ENCODE measurements around the gene ARHGEF10L.

Gene ARHGEF10L

DNA sequence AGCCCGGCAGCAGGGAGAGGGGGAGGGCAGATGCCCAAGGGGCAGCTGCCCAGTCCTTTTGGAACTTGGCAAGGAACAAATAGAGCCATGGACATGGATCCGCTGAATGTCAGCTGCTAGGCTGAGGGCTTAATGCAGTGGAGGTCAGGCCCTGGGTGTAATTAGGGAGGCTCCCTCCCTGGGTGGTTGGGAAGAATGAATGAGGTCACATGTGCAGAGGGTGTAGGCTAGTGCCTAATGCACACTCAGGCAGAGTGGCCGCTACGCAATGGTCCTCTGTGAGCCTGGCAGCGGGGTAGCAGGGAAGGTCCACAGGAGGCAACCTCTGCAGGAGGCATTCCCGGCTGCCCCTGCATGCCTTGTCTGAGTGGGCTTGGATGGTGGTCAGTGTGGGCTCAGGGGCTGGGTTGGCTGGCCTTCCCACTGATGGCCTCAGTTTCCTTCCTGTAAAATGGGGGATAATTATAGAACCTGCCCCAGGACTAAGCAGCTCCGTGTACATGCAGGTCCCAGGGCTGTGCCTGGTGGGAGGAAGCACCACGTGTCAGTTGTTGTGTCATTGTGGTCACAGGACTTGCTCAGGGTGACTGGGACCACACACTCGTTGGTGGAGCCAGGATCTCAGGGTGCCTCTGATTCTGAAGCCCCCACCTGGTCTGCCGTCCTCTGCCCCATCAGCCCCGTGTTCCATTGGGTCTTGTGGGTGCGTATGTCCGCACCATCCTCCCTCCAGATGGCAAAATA, 134.0 kb downstream of the ARHGEF10L start:
- no peak for DNase-seq (ENCODE audit: low read depth in 2 of 2)

GRCh38 chr1:17674726-17675500, 135.4 kb downstream of the ARHGEF10L start:
- DNase-seq (ENCODE audit: low read depth in 2 of 2) = no peak

DNA sequence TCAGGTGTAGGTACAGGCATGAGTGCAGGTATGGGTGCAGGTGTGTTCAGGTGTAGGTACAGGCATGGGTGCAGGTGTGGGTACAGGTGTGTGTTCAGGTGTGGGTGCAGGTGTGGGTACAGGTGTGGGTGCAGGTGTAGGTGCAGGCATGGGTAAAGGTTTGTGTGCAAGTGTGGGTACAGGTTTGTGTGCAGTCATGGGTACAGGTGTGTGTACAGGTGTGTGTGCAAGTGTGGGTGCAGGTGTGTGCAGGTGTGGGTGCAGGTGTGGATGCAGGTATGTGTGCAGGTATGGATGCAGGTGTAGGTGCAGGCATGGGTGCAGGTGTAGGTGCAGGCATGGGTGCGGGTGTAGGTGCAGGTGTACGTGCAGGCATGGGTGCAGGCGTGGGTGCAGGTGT, 136.2 kb downstream of the ARHGEF10L start:
- no peak for DNase-seq (ENCODE audit: low read depth in 2 of 2)

- no peak for DNase-seq (ENCODE audit: low read depth in 2 of 2)
Measured at GRCh38 chr1:17676387-17677060, 137.0 kb downstream of the ARHGEF10L start.

GRCh38 chr1:17678011-17678410, 138.5 kb downstream of the ARHGEF10L start:
- DNase-seq (ENCODE audit: low read depth in 2 of 2) = no peak

- no peak for DNase-seq (ENCODE audit: low read depth in 2 of 2)
Measured at GRCh38 chr1:17679856-17680255, 140.4 kb downstream of the ARHGEF10L start.

- no peak for DNase-seq (ENCODE audit: low read depth in 2 of 2)
Measured at GRCh38 chr1:17680308-17680707, 140.8 kb downstream of the ARHGEF10L start.

- DNase-seq (ENCODE audit: low read depth in 2 of 2) = no peak
Measured at GRCh38 chr1:17682400-17682799, 142.9 kb downstream of the ARHGEF10L start.

DNA sequence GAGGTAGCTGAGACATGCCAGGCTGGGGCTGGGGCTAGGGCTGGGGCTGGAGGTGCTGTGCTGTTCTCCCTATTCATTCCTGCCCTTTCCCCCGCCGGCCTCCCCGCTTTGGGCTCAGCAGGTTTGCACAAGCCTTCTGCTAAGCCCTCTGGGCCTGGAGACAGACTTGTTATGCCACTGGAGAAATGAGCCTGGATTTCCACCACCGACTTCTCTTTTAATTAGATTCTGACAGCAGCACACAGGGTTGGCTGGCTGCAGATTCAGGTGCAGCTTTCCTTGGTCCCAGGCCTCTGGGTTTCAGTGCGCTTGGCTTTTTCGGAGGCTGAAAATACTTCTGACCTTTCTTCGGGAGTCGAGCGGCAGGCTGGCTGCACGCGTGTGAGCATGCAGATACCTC, 144.1 kb downstream of the ARHGEF10L start:
- DNase-seq (ENCODE audit: low read depth in 2 of 2) = no peak

- no peak for DNase-seq (ENCODE audit: low read depth in 2 of 2)
Measured at GRCh38 chr1:17684810-17685209, 145.3 kb downstream of the ARHGEF10L start.

DNA sequence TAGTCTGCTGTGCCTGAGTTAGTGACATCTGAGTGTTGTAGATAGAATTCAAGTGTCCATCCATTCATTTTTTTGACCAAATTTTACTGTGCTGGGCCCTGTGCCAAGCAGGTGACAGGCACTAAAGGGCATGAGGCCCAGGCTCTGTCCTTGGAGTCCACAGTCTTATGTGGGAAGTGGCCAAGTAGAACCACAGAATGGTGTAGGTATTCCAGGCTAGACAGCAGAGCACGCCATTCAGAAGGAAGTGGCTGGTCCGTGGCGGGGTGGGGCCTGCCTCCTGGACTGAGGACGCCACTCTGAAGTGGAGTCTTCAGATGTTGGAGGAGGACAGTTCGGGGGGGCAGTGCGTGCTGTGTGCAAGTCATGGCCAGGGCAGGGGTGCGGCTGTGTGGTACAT, 146.8 kb downstream of the ARHGEF10L start:
- DNase-seq (ENCODE audit: low read depth in 2 of 2) = no peak

GRCh38 chr1:17687145-17687544, 147.6 kb downstream of the ARHGEF10L start:
- no peak for DNase-seq (ENCODE audit: low read depth in 2 of 2)

DNA sequence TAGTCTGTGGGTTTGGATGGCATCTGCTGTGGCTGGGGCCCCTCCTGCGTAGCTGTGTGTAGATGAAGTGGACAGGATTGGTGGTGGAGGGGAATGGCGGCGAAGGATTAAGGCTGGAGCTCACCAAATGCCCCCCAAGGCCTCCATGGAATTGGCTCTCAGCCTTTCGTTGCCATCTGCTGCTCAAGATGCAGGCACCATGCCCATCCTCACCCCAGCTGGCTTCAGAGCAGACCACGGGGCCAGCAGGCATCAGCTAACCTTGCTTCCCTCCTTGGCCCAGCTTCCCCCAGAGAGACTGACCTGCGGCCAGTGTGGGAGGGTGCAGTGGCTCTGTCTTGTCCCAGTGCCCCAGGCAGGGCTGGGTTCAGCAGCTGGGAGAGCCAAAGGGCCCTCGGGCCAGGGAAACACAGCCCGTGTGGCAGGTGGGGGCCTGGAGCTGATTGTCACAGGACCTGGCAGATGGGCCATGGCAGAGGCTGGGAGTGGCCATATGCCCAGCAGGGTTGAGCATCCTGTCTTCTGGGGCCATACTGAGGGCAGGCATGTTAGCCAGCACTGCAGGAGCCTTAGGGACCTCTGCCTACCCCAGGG, 148.8 kb downstream of the ARHGEF10L start:
- no peak for DNase-seq (ENCODE audit: low read depth in 2 of 2)

- no peak for DNase-seq (ENCODE audit: low read depth in 2 of 2)
Measured at GRCh38 chr1:17689011-17689410, 149.5 kb downstream of the ARHGEF10L start.

GRCh38 chr1:17690906-17691634, 151.6 kb downstream of the ARHGEF10L start:
- no peak for DNase-seq (ENCODE audit: low read depth in 2 of 2)

- DNase-seq (ENCODE audit: low read depth in 2 of 2) = no peak
Measured at GRCh38 chr1:17692645-17693044, 153.1 kb downstream of the ARHGEF10L start.

DNA sequence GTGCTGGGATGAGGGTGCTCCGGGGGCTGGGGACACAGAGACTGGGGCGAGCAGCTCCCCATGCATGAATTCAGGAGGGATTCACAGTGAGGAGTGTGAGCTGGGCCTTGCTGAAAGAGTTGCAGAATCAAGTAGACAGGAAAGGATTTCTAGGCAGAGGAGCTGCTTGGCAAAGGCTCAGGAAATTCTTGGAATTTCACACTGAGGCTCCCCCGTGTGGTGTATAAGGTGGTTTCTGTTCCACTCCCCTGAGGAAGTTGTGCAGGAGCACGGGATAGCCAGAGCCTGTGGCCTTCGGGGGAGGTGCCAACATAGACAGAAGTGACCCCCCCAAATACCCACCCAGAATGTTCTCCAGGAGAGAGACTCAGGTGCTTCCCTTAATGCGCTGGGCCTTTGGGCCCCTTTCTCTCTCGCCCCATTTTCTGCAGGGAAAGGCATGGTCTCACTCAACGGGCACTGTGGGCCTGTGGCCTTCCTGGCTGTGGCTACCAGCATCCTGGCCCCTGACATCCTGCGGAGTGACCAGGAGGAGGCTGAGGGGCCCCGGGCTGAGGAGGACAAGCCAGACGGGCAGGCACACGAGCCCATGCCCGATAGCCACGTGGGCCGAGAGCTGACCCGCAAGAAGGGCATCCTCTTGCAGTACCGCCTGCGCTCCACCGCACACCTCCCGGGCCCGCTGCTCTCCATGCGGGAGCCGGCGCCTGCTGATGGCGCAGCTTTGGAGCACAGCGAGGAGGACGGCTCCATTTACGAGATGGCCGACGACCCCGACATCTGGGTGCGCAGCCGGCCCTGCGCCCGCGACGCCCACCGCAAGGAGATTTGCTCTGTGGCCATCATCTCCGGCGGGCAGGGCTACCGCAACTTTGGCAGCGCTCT, 157.2 kb downstream of the ARHGEF10L start:
- DNase-seq (ENCODE audit: low read depth in 2 of 2) = no peak

GRCh38 chr1:17697458-17697857, 158.0 kb downstream of the ARHGEF10L start:
- DNase-seq (ENCODE audit: low read depth in 2 of 2) = no peak

DNA sequence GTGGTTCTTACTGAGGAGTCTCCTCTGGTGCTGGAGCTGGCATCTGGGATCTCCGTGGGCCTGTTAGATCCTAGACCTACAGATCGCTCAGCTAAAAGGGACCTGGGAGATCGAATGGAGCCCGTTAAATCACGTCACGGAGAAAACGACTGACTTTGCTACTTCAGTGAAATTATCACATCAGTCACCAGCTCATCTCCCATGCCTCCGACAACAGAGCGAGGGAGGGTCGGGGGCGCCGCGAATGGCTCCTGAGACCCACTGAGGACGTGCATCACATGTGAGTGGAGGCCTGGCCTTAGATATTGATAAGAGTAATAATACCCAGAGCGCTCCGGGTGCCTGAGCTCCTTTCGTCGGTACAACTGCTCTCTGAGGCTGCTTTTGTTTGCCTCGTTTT, 160.1 kb downstream of the ARHGEF10L start:
- no peak for DNase-seq (ENCODE audit: low read depth in 2 of 2)

DNA sequence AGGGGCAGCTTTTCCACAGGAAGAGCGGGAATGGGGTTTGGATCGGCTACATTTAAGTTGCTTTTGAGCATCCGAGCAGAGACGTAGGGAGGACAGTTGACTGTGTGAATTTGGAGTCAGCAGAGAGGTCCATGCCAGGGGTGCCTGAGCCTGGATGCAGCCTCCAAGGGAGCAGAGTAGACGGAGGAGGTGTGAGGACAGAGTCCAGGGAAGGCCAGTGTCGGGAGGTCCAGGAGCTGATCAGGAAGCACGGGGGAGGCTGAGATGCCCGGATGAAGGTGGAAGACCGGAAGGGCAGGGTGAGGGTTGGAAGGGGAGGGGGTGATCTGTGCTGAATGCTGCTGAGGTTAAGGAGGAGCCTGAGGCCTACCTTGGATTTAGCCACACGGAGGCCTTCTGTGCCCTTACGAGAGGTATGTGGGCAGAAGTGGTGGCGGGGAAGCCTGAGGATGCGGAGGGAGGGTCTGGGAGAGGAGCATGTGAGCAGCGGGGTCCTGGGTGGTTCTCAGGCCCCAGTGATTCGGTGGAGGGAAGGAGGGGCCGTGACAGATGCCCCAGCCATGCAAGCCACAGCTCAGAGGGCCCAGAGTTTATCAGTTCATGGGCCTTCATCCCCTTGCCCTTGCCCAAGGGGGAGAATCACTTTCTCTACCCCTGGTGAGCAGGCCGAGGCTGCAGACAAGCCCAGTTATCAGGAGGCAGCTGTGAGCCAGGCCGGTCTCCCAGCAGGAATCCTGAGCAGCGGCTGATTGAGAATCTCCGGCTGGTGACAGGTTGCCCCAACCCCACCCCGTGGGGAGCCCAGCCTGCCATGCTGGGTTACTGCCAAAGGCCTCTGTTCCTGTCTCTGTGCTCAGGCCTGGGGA, 161.7 kb downstream of the ARHGEF10L start:
- DNase-seq (ENCODE audit: low read depth in 2 of 2) = no peak

Measured in stimulated activated CD8-positive, alpha-beta memory T cell treated with anti-CD3 and anti-CD28 coated beads, Interleukin-15, amount 100 ng/mL, for 48 hours (primary cell).